ENCODE data around the gene PHLDA3. TPM values are rescaled to one million over a fixed set of nuclear protein-coding genes. Genes with fewer than 3 reads are reported as not detected.

Gene PHLDA3
- total and polyA plus RNA-seq, 4 donors, result 14.4 to 82.7 (median 49.0) TPM

- 98% methylated on average over 8 of the region's 9 CpGs for WGBS (ENCODE audit: insufficient coverage)
- H3K27ac ChIP-seq (ENCODE audit: low read depth, low read length), result peak overlapping the region; percentile 87
- H3K4me3 ChIP-seq (ENCODE audit: low read depth, low read length), result peak overlapping the region; percentile 66
- peaks cover 65% of the 10 kb centered on the region for H3K4me1 ChIP-seq (ENCODE audit: control insufficient read depth, insufficient read depth, low read length)
- DNase-seq (ENCODE audit: low read depth in 4 of 6, low spot score in 6 of 6), result no peak
- no peaks in the 10 kb centered on the region for H3K36me3 ChIP-seq (ENCODE audit: control insufficient read depth, insufficient read depth, low read length)
- no peaks in the 10 kb centered on the region for H3K27me3 ChIP-seq (ENCODE audit: control insufficient read depth, insufficient read depth, low read length)
- no peaks in the 10 kb centered on the region for H3K9me3 ChIP-seq (ENCODE audit: control insufficient read depth, insufficient read depth, low read length)
Observed at GRCh38 chr1:201504799-201505502, 36.0 kb upstream of the PHLDA3 start.

DNA sequence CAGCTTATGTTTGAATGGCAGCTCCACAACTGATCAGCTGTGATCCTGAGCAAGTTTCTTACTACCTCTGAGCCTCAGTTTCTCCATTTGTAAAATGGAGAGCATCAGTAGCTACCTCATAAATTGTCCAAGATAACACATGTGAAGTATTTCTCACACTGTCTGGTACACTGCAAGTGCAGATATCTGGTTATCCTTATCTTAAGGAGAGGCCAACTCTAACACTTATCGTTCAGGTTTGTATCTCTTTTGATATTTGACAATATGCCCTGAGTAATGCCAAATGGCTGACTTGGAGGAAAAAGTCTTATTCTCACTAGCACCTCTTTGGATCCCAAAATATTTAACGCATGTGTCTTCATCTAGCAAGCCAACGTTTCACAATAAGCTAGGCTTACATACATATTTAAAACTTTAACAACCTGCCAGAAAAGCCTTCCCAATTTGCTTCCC lies 35.2 kb upstream of the PHLDA3 start:
- Histone ChIP-seq H3K27ac (ENCODE audit: low read depth, low read length) (peak overlapping the region; percentile 87), H3K36me3 (ENCODE audit: control insufficient read depth, insufficient read depth, low read length) (no peaks in the 10 kb centered on the region), H3K27me3 (ENCODE audit: control insufficient read depth, insufficient read depth, low read length) (no peaks in the 10 kb centered on the region), H3K4me1 (ENCODE audit: control insufficient read depth, insufficient read depth, low read length) (peaks cover 70% of the 10 kb centered on the region), H3K9me3 (ENCODE audit: control insufficient read depth, insufficient read depth, low read length) (no peaks in the 10 kb centered on the region), H3K4me3 (ENCODE audit: low read depth, low read length) (no peak overlapping the region)
- DNase-seq (ENCODE audit: low read depth in 4 of 6, low spot score in 6 of 6), result no peak
- 86% methylated on average over 1 of the region's 3 CpGs for WGBS (ENCODE audit: insufficient coverage)

- H3K27me3 ChIP-seq (ENCODE audit: control insufficient read depth, insufficient read depth, low read length), result no peaks in the 10 kb centered on the region
- H3K36me3 ChIP-seq (ENCODE audit: control insufficient read depth, insufficient read depth, low read length), result no peaks in the 10 kb centered on the region
- 38% methylated on average over 11 of the region's 13 CpGs for WGBS (ENCODE audit: insufficient coverage)
- DNase-seq (ENCODE audit: low read depth in 4 of 6, low spot score in 6 of 6), result peak in 1 of 6 donors; percentile 49
- no peaks in the 10 kb centered on the region for H3K9me3 ChIP-seq (ENCODE audit: control insufficient read depth, insufficient read depth, low read length)
- H3K4me3 ChIP-seq (ENCODE audit: low read depth, low read length), result no peak overlapping the region
- H3K4me1 ChIP-seq (ENCODE audit: control insufficient read depth, insufficient read depth, low read length), result peaks cover 77% of the 10 kb centered on the region
- H3K27ac ChIP-seq (ENCODE audit: low read depth, low read length), result peak overlapping the region; percentile 87
Observed at GRCh38 chr1:201503397-201504176, 34.6 kb upstream of the PHLDA3 start.

DNA sequence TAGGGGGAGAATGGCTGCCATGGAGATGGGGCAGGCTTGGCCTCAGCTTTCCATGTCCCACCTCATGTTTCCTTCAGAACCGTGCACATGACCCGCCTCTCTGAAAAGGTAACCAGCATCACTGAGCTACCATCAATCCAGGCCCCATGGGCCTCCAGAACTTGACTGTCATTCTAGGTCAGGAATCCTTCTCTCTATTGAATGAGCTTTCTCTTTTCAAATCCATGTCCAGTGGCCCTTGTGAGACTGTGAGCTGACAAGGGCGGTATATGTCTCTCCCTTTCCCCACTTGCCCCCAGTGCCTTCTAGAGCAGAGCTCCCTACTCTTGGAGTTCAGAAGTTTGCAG lies 33.5 kb upstream of the PHLDA3 start:
- 90% methylated on average over 3 of the region's 3 CpGs for WGBS (ENCODE audit: insufficient coverage)
- H3K27ac ChIP-seq (ENCODE audit: low read depth, low read length), result peak overlapping the region; percentile 87
- H3K4me1 ChIP-seq (ENCODE audit: control insufficient read depth, insufficient read depth, low read length), result peaks cover 84% of the 10 kb centered on the region
- H3K9me3 ChIP-seq (ENCODE audit: control insufficient read depth, insufficient read depth, low read length), result no peaks in the 10 kb centered on the region
- H3K36me3 ChIP-seq (ENCODE audit: control insufficient read depth, insufficient read depth, low read length), result no peaks in the 10 kb centered on the region
- DNase-seq (ENCODE audit: low read depth in 4 of 6, low spot score in 6 of 6), result no peak
- no peak overlapping the region for H3K4me3 ChIP-seq (ENCODE audit: low read depth, low read length)
- H3K27me3 ChIP-seq (ENCODE audit: control insufficient read depth, insufficient read depth, low read length), result no peaks in the 10 kb centered on the region

DNA sequence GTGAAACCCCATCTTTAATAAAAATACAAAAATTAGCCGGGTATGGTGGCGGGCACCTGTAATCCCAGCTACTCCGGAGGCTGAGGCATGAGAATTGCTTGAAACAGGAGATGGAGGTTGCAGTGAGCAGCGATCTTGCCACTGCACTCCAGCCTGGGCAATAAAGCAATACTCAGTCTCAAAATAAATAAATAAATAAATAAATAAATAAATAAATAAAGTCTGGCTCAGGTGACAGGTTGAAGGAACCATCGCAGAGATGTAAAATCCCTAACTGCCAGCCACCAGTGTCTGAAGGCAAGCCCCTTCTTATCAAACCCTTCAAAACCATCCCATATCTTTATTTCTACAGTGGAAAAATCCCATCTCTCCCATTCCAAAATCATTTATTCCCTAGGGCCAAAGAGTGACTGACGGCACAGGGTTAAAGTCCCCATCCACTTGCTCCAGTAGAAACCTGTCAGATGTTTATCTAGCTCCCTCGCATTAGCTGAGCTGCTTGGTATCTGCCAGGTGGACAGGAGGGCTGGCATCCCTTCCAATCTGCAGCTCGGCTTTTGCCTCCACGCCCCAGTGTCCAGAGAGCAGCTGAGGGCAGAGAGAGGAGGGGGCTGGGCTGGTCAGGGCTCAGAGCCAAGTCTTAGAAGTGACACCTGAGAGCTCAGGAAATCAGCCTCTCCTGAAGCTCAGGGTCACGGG lies 33.0 kb upstream of the PHLDA3 start:
- no peaks in the 10 kb centered on the region for H3K9me3 ChIP-seq (ENCODE audit: control insufficient read depth, insufficient read depth, low read length)
- no peaks in the 10 kb centered on the region for H3K27me3 ChIP-seq (ENCODE audit: control insufficient read depth, insufficient read depth, low read length)
- DNase-seq (ENCODE audit: low read depth in 4 of 6, low spot score in 6 of 6), result no peak
- no peaks in the 10 kb centered on the region for H3K36me3 ChIP-seq (ENCODE audit: control insufficient read depth, insufficient read depth, low read length)
- peak overlapping the region; percentile 87 for H3K27ac ChIP-seq (ENCODE audit: low read depth, low read length)
- H3K4me1 ChIP-seq (ENCODE audit: control insufficient read depth, insufficient read depth, low read length), result peaks cover 84% of the 10 kb centered on the region
- 79% methylated on average over 6 of the region's 10 CpGs for WGBS (ENCODE audit: insufficient coverage)
- H3K4me3 ChIP-seq (ENCODE audit: low read depth, low read length), result no peak overlapping the region

DNA sequence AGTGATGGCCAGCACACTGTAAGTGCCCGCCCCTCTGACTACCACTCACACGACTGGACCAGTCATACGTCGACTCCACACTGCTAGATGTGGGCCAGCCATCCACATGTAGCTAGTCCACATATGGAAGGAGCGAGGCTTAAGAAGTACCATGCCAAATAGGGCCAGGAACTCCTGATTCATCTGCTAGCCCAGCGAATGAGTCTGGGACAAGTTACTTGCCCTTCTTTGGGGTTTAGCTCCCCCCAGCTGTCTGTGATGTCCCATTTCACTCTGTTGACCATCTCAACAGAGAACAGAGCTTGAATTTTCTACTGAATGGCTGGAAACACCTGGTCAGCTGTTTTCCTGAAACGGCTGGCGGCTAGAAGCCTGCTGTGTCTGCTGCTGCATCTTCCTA lies 32.2 kb upstream of the PHLDA3 start:
- H3K36me3 ChIP-seq (ENCODE audit: control insufficient read depth, insufficient read depth, low read length), result no peaks in the 10 kb centered on the region
- H3K27me3 ChIP-seq (ENCODE audit: control insufficient read depth, insufficient read depth, low read length), result no peaks in the 10 kb centered on the region
- peaks cover 86% of the 10 kb centered on the region for H3K4me1 ChIP-seq (ENCODE audit: control insufficient read depth, insufficient read depth, low read length)
- DNase-seq (ENCODE audit: low read depth in 4 of 6, low spot score in 6 of 6), result no peak
- peak overlapping the region; percentile 95 for H3K27ac ChIP-seq (ENCODE audit: low read depth, low read length)
- WGBS (ENCODE audit: insufficient coverage), result 90% methylated on average over 7 of the region's 8 CpGs
- H3K9me3 ChIP-seq (ENCODE audit: control insufficient read depth, insufficient read depth, low read length), result no peaks in the 10 kb centered on the region
- H3K4me3 ChIP-seq (ENCODE audit: low read depth, low read length), result no peak overlapping the region

DNA sequence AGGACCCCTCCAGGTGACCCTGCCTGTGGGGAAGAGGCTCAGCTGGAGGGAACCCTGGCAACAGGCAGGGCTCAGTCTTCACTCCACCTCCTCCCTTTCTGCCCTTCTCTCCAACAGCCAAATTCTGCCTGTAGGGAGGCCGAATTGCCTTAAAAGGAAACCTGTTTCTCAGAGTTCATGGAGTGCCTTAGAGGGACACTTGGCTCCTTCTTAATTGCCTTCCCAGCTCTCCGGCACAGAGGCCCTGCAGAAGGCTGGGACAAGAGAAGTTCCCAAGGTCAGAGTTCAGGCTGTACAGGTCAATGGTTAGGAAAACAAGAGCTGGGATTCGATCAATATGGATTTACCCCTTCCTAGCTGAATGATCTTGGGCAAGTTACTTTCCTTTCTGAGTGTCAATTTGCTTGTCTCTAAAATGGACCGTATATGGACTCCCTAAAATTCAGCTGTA lies 31.7 kb upstream of the PHLDA3 start:
- WGBS (ENCODE audit: insufficient coverage), result 41% methylated on average over 3 of the region's 4 CpGs
- no peak overlapping the region for H3K4me3 ChIP-seq (ENCODE audit: low read depth, low read length)
- DNase-seq (ENCODE audit: low read depth in 4 of 6, low spot score in 6 of 6), result peak in 1 of 6 donors; percentile 80
- no peaks in the 10 kb centered on the region for H3K27me3 ChIP-seq (ENCODE audit: control insufficient read depth, insufficient read depth, low read length)
- peak overlapping the region; percentile 95 for H3K27ac ChIP-seq (ENCODE audit: low read depth, low read length)
- peaks cover 86% of the 10 kb centered on the region for H3K4me1 ChIP-seq (ENCODE audit: control insufficient read depth, insufficient read depth, low read length)
- no peaks in the 10 kb centered on the region for H3K36me3 ChIP-seq (ENCODE audit: control insufficient read depth, insufficient read depth, low read length)
- no peaks in the 10 kb centered on the region for H3K9me3 ChIP-seq (ENCODE audit: control insufficient read depth, insufficient read depth, low read length)

DNA sequence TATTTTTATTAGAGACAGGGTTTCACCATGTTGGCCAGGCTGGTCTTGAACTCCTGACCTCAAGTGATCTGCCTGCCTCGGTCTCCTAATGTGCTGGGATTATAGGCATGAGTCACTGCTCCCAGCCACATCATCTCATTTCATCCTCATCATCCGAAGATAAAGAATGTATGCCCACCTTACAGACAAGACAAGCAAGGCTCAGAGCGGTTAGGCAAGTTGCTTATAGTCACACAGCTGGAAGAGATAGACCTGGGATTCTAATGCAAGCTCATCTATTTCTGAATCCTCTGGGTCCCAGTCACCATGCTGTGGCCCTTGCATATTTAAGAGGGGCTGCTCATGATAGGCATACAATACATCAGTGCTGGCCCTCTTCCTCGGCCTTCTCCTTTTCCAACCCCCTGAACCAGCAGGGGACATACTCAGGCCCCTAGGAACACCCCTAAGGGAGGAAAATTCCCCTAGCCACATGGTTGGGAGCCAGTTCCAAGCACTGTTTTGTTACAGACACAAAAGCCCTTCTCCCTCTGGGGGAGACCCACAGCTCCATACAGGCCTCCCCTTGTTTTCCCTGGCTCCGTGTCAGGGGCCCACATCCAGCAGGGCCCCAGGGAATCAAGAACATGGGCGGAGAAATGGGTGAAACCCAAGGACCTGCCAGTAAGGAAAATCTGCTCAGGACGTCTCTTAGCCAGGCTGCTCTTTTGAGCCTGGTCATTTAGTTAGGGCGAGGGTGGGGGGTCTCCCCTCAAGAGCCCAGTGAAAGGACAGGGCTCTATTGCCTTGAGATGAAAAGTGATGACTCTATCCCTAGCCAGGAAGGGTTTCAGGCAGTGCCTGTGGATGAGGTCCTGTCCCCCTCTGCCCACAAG lies 31.0 kb upstream of the PHLDA3 start:
- Histone ChIP-seq H3K27ac (ENCODE audit: low read depth, low read length) (peak overlapping the region; percentile 95), H3K36me3 (ENCODE audit: control insufficient read depth, insufficient read depth, low read length) (peaks cover 3% of the 10 kb centered on the region), H3K4me3 (ENCODE audit: low read depth, low read length) (no peak overlapping the region), H3K27me3 (ENCODE audit: control insufficient read depth, insufficient read depth, low read length) (no peaks in the 10 kb centered on the region), H3K9me3 (ENCODE audit: control insufficient read depth, insufficient read depth, low read length) (no peaks in the 10 kb centered on the region), H3K4me1 (ENCODE audit: control insufficient read depth, insufficient read depth, low read length) (peaks cover 86% of the 10 kb centered on the region)
- peak in 2 of 6 donors; percentile 56 to 93 for DNase-seq (ENCODE audit: low read depth in 4 of 6, low spot score in 6 of 6)
- WGBS (ENCODE audit: insufficient coverage), result 67% methylated on average over 3 of the region's 8 CpGs

DNA sequence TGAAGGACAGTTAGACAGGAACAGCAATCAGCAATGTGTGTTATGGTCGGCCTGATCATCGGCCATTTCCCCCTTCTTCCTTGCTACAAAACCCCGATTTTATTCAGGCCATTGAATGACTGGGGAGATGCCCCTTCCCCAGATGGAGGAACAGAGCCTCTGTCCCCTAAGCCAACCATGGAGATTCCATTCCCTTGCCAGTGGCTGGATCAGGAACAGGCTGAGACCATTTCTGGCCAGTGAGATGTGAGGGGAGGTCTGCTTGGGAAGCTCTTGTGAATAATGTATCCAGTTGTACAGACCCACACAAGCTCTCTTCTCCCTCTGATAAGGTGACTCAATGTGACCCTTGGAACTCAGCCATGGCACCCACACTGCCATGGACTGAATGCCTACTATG lies 30.2 kb upstream of the PHLDA3 start:
- Histone ChIP-seq H3K4me1 (ENCODE audit: control insufficient read depth, insufficient read depth, low read length) (peaks cover 92% of the 10 kb centered on the region), H3K9me3 (ENCODE audit: control insufficient read depth, insufficient read depth, low read length) (no peaks in the 10 kb centered on the region), H3K27me3 (ENCODE audit: control insufficient read depth, insufficient read depth, low read length) (no peaks in the 10 kb centered on the region), H3K27ac (ENCODE audit: low read depth, low read length) (peak overlapping the region; percentile 26), H3K36me3 (ENCODE audit: control insufficient read depth, insufficient read depth, low read length) (peaks cover 8% of the 10 kb centered on the region), H3K4me3 (ENCODE audit: low read depth, low read length) (no peak overlapping the region)
- WGBS (ENCODE audit: insufficient coverage), result 100% methylated on average over 3 of the region's 3 CpGs
- DNase-seq (ENCODE audit: low read depth in 4 of 6, low spot score in 6 of 6), result no peak
